Renal pelvis (tissue), 4 donors: ENCODE data around the gene IGF2R. TPM values are rescaled to one million over a fixed set of nuclear protein-coding genes. Genes with fewer than 3 reads are reported as not detected.

Source experiments
- DNase-seq: peaks from one replicate; pipeline ENCODE4 v3.0.0-alpha.2; 2013
- polyA plus RNA-seq, 3 donors: library from polyadenylated mRNA; unstranded; fragments of 120-200 nt; gene quantifications; one replicate each; pipeline ENCODE4 v1.2.1, GENCODE V29; 2013; ENCODE audit not compliant: insufficient read length in 3 of 3

IGF2R gene
- polyA plus RNA-seq, 3 donors = 56.4 to 71.1 (median 69.5) TPM

GRCh38 chr6:159972506-159973268, 3.8 kb downstream of the IGF2R start:
- no peak for DNase-seq

- no peak for DNase-seq
Observed at GRCh38 chr6:159973406-159973805, 4.5 kb downstream of the IGF2R start.

GRCh38 chr6:159973951-159974350, 5.1 kb downstream of the IGF2R start:
- DNase-seq = no peak

DNA sequence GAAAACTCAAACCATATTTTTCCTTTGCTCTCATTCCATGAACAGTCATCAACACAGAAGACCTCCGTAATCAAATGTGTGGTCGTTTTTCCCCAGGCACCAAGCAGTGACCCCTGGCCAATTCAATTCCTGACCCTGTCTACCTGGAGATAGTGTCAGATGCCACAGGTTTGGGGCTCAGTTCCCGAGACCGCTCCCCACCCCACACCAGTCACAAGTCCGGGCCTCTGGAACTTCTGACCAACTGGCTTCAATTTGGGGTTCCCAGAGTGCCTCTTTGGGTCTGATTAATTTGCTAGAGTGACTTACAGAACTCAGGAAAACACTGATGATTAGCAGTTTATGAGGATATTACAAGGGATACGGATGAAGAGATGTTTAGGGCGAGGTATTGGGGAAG, 6.0 kb downstream of the IGF2R start:
- no peak for DNase-seq

DNA sequence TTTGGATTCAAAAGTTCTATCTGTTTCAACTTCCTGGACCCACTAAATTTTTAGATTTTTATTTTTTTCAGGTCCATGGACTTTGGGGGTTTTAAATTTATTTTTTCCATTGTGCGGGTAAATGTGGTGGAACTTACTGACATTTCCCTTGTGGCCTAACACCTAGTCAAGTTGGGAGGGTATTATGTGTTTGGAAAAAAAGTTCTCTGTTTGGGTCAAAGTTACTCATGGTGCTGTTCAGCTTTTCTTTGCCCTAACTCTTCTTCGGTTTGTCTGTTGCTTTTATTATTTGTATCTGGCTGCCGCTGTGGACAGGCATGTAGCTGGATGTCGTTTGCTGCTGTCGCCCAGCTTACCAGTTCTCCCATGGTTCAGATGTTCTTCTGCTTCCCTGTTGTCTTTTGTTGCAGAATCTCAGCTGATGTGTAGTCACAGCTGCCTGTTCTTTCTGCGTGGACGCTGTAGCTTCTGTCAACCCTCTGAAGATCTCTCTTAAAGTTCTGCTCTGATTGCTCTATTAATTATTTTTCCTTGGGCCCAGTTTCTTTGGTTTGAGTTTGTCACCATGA, 7.9 kb downstream of the IGF2R start:
- no peak for DNase-seq

- DNase-seq = no peak
Observed at GRCh38 chr6:159977255-159977903, 8.5 kb downstream of the IGF2R start.

DNA sequence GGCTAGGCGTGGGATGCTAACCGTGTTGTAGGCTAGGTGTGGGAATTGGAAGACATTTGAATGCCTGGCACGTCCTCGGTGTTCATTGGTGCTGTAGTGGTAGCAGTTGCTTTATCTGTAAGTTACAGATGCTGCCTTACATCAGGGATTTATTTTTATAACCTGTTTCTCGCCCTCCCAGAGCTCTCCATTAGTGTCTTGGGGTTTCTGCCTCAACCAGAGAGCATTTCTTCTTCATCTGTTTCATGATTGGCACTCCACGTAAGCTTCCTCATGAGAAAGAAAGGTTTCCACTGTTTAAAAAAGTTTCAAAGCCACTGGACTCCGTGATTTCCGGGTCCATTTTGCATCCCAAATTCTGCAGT, 9.0 kb downstream of the IGF2R start:
- no peak for DNase-seq

DNA sequence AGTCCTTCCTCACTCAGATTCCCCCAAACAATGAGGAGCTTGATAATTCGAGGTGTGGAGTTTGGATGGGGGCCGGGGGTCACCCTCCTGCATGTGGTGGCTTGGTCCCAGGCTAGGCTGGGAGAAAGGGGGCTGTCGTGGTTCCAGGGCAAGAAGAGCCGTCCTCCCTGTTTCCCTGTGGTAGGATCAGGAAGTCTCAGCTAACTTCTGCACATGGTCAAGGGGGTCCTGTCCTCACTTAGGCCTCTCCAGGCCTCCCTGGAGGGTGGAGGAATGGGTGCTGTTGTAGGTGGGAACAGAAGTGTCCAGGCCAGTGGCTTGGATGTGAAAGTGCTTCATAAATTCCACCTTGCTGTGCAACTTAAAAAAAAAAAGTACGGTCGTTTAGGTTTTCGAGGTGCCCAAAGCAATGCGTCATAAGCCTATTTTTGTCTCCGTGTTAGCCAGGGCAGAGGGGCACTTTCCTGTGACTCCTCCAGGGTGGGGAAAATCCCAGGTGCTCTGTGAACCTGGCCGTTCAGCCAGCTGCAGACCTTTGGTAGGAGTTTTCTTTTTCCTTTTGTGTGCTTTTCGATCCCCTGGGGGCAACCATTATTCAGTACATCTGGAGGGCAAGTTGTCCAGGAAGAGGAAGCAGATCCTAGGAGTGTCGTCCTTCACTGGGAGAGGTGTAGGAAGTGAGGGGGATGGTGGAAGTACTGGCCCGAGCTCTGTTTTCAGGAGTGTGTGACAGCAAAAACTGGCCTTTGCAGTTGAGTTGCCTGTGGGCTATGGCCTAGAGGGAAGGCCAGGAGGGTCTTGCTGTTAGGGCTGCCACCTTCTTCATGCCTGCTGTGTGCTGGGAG, 9.6 kb downstream of the IGF2R start:
- DNase-seq = no peak

GRCh38 chr6:159979136-159979874, 10.4 kb downstream of the IGF2R start:
- DNase-seq = no peak

DNA sequence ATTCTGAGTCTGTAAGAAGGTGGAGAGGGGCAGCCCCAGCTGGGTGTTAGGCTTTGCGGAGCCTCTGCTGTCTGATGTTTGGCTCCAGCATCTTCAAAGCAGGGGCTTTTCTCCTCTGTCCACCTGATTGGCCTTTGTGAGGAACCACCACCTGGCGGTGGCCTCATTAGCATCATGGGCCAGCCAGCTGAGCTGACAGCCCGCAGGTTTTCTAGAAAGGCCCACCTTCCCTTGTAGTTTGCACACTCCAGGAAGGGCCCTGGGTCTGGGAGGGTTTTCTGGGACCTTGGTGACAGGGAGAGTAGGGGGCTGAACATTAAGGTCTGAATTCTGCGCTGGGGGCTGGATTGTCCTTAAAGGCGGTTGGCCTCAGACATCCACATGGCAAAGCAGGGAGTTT, 11.6 kb downstream of the IGF2R start:
- DNase-seq = no peak

- DNase-seq = no peak
Observed at GRCh38 chr6:159981071-159981402, 12.2 kb downstream of the IGF2R start.

- DNase-seq = no peak
Observed at GRCh38 chr6:159981403-159982245, 12.7 kb downstream of the IGF2R start.

- no peak for DNase-seq
Observed at GRCh38 chr6:159982731-159983506, 14.0 kb downstream of the IGF2R start.

DNA sequence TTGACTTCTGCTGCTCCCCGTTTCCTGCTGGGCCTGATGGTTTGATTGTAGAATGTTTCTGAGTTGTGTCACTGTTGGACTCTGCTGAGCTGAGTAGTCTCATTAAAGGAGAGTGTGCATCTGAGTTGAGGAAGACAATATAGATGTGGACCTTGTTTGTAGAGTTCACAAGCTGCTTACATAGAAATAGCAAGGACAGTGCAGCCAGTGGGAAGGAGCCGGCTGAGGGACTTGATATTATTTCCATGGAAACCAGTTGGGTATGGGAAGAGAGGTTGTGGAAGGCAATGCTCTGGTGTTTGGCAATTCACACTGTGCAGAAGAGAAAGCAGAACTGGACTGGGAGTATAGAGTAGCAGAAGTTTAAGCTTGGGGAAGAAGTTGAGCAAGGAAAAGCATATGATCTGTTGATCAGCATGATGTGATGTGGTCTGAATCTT, 14.8 kb downstream of the IGF2R start:
- no peak for DNase-seq

GRCh38 chr6:159984268-159984786, 15.4 kb downstream of the IGF2R start:
- no peak for DNase-seq

DNA sequence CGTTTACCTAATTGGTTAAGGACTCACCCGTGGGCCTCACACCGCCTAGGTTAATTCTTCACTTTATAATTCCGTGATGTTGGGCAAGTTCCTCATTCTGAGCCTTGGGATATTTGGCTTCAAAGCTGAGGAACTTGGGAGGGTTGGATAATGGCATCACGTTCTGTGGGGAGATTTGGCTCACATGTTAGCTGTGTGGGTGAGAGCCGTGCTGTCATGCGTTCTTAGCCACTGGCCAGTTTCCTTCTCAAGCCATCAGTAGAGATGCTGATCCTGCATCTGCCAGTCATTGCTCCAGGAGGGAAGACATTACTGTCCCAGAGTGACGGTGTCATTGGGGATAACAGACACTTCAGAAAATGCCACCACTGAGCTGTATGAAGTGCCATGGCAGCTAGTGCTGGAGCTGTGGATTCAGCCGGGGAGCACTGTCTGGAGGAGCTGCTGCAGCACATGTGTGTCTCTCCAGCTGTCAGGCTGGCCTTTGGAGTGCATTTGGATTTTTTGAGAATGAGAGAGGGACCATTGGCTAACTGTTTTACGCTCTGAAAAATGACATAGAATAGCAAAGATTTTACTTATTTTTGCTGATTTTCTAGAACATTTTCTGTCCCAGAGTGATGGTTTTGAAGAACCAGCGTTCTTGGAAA, 16.5 kb downstream of the IGF2R start:
- no peak for DNase-seq

GRCh38 chr6:159988983-159989454, 20.1 kb downstream of the IGF2R start:
- no peak for DNase-seq

DNA sequence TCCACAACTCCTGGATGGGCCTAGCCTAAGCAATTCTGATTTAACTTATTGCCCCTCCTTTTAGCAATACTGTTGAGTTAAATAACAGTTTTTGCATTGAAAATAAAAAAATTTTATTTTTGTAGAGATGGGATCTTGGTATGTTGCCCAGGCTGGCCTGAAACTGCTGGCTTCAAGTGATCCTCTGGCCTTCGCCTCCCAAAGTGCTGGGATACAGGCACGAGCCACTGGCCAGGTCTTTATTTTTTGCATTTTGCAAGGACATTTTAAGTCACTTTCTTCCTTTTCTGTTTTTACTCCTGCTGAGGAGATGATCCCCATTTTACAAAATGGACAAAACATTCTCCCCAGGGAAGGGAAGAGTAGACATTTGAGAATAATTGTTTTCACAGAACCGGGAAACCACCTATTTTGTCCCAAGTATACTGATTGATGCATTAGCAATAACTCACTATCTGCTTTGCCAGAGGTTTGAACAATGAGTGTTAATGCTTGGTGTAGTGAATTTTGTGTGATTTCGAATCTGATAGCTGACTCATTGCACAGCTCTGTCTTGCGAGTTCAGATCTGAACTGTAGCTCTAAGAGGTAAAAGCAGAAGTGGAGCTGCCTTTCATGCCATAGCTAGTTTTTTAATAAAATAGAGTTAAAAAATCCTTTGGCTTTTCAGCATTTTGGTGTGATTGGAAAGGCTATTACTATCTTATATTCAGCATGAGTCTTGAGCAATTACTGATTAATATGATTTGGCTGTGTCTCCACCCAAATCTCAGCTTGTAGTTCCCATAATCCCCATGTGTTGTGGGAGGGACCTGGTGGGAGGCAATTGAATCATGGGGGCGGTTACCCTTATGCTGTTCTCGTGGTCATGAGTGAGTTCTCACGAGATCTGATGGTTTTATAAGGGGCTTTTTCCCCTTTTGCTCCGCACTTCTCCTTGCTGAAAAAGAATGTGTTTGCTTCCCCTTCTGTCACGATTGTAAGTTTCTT, 20.9 kb downstream of the IGF2R start:
- DNase-seq = no peak
